Fibroblast of gingiva (primary cell): ENCODE results near the gene THSD7A.
A peak's percentile ranks its signal among the peaks of the same experiment; 100 is the strongest.

Experiments
- DNase-seq: peaks from one replicate; pipeline ENCODE4 v3.0.0-alpha.2; 2011; ENCODE audit warnings: low read depth

The THSD7A gene

GRCh38 chr7:11638011-11638774, 193.8 kb downstream of the THSD7A start:
- DNase-seq = peak; percentile 6

GRCh38 chr7:11636274-11636673, 195.7 kb downstream of the THSD7A start:
- no peak for DNase-seq

- no peak for DNase-seq
Observed at GRCh38 chr7:11633310-11633709, 198.7 kb downstream of the THSD7A start.

GRCh38 chr7:11630355-11630754, 201.6 kb downstream of the THSD7A start:
- DNase-seq = no peak

DNA sequence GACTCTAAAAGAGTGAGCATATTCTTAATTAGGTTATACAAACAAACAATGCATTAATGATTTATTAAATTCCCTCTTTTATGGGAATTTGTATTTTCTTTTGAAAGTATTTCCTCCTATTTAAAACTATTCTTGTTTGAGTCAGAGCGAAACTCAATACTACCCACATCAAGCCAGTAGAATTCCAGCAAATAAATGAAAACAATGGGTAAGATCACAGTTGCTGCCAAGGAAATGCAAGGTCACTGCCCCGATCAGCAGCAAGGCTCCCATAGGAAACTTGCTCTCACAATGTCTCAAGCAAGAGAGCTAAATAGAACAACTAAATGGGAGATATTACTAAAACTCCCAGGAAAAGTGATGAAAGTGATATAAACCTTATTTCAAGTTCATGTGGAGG, 206.3 kb downstream of the THSD7A start:
- peak; percentile 84 for DNase-seq

GRCh38 chr7:11623093-11623678, 208.8 kb downstream of the THSD7A start:
- no peak for DNase-seq

DNA sequence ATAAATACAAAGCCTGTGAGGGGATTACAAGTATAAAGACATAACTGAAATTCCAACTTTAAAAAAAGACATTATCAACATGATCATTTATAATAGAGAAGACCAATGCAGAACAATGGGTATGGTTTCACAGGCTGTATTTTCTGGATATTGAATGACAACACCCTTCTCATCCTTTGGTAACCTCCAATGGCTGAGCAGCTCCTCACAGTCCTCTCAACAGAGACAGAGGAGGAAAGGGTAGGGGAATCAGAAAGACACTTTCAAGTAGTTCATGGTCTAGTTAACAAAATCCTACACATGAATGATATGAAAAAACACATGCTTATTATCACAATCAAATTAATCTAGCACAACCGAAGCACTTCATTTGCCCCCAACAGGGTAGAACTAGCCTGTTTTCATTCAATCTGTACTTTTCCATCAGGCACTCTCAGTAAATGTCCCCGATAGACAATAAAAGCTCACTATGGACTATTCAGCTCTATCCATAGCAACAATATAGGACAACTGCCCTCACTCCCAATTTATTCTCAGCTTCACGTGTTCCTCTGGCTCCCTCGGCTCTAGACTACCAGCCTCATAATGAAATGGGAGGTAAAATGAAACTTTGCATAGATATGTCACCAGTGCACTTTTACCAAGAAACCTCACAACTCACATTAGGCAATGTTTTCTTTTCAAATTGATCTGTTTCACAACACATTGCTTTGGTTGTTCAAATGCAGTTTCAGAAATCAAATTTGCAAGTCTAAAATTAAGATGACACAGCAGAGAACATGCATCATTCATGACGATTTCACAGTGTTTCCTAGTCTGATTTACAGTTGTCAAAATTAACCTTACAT, 211.4 kb downstream of the THSD7A start:
- peak; percentile 64 for DNase-seq

DNA sequence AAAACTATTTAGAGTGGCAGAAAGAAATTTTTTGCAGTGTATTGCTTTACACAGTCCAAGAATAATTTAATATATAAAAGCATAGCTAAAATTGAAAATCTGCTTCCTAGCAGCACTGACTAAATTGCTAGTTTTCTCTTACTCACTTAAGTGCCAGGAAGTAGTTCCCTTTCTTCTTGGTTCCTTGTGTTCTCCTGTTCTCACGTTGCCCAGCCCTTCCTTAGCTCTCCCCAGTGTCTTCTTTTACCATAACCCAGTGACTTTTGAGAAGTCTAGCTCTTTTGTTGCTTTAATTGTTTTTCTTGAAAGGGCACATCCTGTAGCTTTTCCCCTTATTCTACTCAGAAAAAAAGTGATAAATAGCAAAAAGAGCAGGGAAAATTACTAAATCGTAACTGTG, 215.5 kb downstream of the THSD7A start:
- no peak for DNase-seq

DNA sequence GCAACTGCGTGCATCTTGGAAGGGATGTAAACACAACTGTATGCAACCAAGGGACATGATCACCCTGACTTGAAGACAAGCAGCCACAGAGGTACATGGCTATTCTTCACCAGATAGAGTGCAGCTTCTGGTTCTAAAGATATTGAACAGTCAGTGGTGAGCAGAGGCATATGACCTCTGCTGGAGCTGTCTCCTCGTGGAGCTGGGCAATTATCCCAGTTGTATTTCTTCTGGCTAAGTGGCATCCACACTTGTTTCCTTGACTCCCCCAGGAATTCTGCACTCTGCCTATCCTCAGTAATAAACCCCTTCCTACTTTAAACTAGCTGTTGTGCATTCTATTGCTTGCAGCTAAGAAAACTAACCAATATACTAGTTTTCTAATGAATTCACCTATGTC, 216.8 kb downstream of the THSD7A start:
- no peak for DNase-seq

GRCh38 chr7:11613292-11613930, 218.6 kb downstream of the THSD7A start:
- no peak for DNase-seq

- no peak for DNase-seq
Observed at GRCh38 chr7:11612737-11613136, 219.3 kb downstream of the THSD7A start.

DNA sequence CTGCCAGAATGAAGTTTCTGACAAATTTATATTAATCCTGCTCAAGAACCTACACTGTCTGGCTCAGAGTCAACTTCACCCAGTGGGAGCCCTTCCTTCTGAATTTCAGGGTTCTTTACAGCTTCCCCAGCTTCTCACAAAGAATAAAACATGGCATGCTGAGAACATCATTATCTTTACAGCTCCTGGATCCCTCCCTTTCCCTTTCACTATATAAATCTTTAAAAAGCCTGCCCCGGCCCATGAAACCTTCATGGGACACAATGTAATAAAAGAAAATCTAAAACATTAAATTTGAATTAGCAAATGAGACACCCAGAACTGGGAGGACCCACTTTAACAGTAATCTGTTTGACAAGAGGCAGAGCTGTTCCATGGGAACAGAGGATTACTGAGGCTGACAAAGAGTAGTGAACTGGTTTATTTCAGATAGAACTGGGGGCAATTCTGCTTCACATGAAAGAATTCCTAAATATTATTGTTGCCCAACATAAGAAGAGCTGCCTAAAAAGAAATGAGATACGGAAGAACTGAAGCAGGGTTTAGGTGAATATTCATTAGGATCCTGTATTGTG, 222.8 kb downstream of the THSD7A start:
- no peak for DNase-seq

GRCh38 chr7:11607686-11608085, 224.3 kb downstream of the THSD7A start:
- no peak for DNase-seq

- peak; percentile 9 for DNase-seq
Observed at GRCh38 chr7:11605749-11606148, 226.2 kb downstream of the THSD7A start.

DNA sequence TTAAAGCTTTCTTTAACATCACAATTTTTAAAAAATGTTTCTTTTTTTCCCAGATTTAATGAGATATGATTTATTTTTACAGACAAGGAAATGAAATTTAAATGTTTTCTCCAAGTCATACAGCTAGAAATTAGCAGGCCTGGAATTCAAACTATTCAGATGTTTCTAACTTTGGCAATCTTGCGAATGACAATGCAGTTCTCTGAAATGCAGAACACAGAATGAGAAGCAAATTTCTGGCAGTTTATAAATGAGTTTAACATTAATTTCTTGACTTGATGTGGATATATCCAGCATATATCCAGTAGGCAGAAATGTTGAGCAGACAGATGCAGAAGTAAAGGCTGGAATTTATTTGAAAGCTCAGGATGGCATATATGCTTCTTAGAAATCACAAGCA, 227.5 kb downstream of the THSD7A start:
- peak; percentile 47 for DNase-seq

DNA sequence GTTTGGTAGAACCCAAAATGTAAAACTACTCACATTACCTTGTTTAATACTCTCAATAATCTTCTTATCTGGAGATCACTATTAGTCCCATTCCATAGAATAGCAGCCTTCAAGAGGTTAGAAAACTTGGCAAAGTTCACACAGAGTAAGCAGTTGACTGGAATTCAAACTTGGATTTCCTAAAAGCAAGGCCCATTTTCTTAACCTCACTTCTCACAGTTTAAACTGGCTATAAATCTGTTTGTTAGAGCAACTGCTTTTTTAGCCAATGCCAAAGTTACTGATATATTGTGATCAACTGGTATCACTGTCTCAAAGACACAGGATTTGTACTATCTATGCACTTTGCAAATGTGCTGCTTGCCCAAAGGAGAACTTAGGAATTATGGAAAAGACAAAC, 230.2 kb downstream of the THSD7A start:
- DNase-seq = no peak

DNA sequence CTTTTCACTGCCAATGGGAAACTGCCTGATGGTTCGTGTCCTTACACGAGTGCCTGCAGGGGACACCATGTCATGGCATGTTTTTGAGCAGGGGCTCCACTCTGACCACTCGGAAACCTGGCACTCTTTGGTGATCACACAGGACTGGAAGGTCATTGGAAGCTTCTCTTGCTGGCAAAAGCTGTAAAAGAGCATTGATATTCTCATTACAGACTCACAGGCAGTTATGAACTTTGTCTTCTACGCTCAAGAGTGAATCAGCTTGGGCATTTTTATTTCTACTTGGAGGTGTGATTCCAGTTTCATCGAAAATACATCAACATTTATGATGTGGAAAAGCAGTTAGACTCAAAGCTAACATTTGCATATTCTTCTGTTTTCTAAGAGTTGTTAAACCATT, 238.7 kb downstream of the THSD7A start:
- DNase-seq = no peak

DNA sequence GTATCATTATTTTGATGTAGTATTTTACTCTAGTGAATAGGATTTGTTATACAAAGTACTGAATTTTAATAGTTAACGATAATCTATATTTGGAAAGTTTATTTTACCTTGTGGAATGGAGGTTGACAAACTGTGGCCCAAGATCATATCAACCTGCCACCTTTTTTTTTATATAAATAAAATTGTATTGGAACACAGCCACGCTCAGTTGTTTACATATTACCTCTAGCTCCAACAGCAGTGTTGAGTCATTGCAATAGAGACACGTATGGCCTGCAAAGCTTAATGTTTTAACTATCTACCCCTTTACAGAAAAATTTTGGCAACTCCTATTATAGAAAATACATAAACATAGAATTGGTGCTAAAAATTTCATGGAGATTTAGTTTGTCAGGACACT, 239.3 kb downstream of the THSD7A start:
- no peak for DNase-seq

GRCh38 chr7:11591943-11592342, 240.1 kb downstream of the THSD7A start:
- no peak for DNase-seq

- no peak for DNase-seq
Observed at GRCh38 chr7:11591055-11591633, 240.9 kb downstream of the THSD7A start.

DNA sequence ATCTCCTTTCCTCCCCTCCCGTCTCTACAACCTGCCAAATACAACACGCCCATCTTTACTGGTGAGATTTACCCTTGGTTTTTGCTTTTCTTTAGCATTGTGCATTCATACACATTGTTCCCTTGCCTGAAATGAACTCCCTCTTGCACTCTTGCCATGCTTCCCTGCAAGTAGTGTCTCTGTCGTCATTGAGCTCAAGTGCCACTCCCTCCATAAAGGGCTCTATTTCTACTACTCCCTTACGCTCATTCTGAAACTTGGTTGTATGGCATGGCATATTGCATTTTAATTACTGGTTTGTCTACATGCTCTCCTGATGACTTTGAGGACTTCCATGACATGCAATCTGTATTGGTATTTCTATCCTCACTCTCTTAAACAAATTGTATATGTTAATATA, 242.7 kb downstream of the THSD7A start:
- no peak for DNase-seq

DNA sequence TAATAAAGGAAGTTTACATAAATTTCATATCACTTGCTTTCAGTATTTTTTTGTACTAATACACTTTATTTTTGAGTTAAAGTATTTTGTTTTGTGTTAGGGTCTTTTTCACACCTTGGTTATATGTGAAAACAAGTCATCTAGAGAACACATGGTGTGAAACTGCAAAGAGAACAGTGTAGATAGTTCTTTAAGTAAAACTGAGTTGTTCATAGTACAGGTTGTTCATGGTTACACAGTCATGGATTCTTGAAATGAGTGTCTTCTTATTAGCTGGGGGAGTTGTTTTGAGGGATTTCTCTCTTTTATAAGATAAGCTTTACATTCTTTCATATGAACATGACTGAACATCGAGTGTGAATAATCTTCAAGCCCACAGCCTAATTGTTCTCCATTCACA, 244.2 kb downstream of the THSD7A start:
- DNase-seq = no peak
